ENCODE results near the gene RPS4Y2. TPM values are rescaled to one million over a fixed set of nuclear protein-coding genes. Genes with fewer than 3 reads are reported as not detected.

Gene RPS4Y2
- total RNA-seq, 1 donor from 2014 or later: not detected

GRCh38 chrY:20784965-20785364 is 29.1 kb downstream of the RPS4Y2 start:
- H3K4me1 Mint-ChIP-seq (ENCODE audit: unreplicated experiment): no peaks in the 10 kb centered on the region

GRCh38 chrY:20787076-20787475 is 31.2 kb downstream of the RPS4Y2 start:
- no peaks in the 10 kb centered on the region for H3K27me3 Mint-ChIP-seq (ENCODE audit: unreplicated experiment)
- no peaks in the 10 kb centered on the region for H3K9me3 Mint-ChIP-seq (ENCODE audit: unreplicated experiment)
- H3K4me3 Mint-ChIP-seq (ENCODE audit: unreplicated experiment): no peak overlapping the region
- no peaks in the 10 kb centered on the region for H3K36me3 Mint-ChIP-seq (ENCODE audit: unreplicated experiment)
- no peak for TF ChIP-seq CTCF (IDR thresholded peaks at IDR 0.05)
- H3K27ac Mint-ChIP-seq (ENCODE audit: unreplicated experiment): no peak overlapping the region
- DNase-seq (ENCODE audit: extremely low spot score, unreplicated experiment): no peak
- H3K4me1 Mint-ChIP-seq (ENCODE audit: unreplicated experiment): no peaks in the 10 kb centered on the region

More at GRCh38 chrY:20784965-20785364, 29.1 kb downstream of the RPS4Y2 start:
- H3K4me3 Mint-ChIP-seq (ENCODE audit: unreplicated experiment): no peak overlapping the region
- no peak overlapping the region for H3K27ac Mint-ChIP-seq (ENCODE audit: unreplicated experiment)
- no peaks in the 10 kb centered on the region for H3K9me3 Mint-ChIP-seq (ENCODE audit: unreplicated experiment)
- H3K27me3 Mint-ChIP-seq (ENCODE audit: unreplicated experiment): no peaks in the 10 kb centered on the region
- H3K36me3 Mint-ChIP-seq (ENCODE audit: unreplicated experiment): no peaks in the 10 kb centered on the region
- DNase-seq (ENCODE audit: extremely low spot score, unreplicated experiment): no peak
- TF ChIP-seq CTCF (IDR thresholded peaks at IDR 0.05): no peak

GRCh38 chrY:20798351-20799049 is 42.6 kb downstream of the RPS4Y2 start:
- Mint-ChIP-seq H3K9me3 (ENCODE audit: unreplicated experiment) (no peaks in the 10 kb centered on the region), H3K27me3 (ENCODE audit: unreplicated experiment) (no peaks in the 10 kb centered on the region), H3K4me3 (ENCODE audit: unreplicated experiment) (no peak overlapping the region), H3K27ac (ENCODE audit: unreplicated experiment) (no peak overlapping the region), H3K4me1 (ENCODE audit: unreplicated experiment) (no peaks in the 10 kb centered on the region), H3K36me3 (ENCODE audit: unreplicated experiment) (no peaks in the 10 kb centered on the region)
- no peak for DNase-seq (ENCODE audit: extremely low spot score, unreplicated experiment)
- no peak for TF ChIP-seq CTCF (IDR thresholded peaks at IDR 0.05)

- Mint-ChIP-seq H3K4me1 (ENCODE audit: unreplicated experiment) (no peaks in the 10 kb centered on the region), H3K4me3 (ENCODE audit: unreplicated experiment) (no peak overlapping the region), H3K27ac (ENCODE audit: unreplicated experiment) (no peak overlapping the region), H3K27me3 (ENCODE audit: unreplicated experiment) (no peaks in the 10 kb centered on the region), H3K9me3 (ENCODE audit: unreplicated experiment) (no peaks in the 10 kb centered on the region), H3K36me3 (ENCODE audit: unreplicated experiment) (no peaks in the 10 kb centered on the region)
- no peak for DNase-seq (ENCODE audit: extremely low spot score, unreplicated experiment)
- TF ChIP-seq CTCF (IDR thresholded peaks at IDR 0.05): no peak
Measured at GRCh38 chrY:20802659-20803058, 46.8 kb downstream of the RPS4Y2 start.

- Mint-ChIP-seq H3K36me3 (ENCODE audit: unreplicated experiment) (no peaks in the 10 kb centered on the region), H3K4me3 (ENCODE audit: unreplicated experiment) (no peak overlapping the region), H3K27ac (ENCODE audit: unreplicated experiment) (no peak overlapping the region), H3K9me3 (ENCODE audit: unreplicated experiment) (no peaks in the 10 kb centered on the region), H3K27me3 (ENCODE audit: unreplicated experiment) (no peaks in the 10 kb centered on the region), H3K4me1 (ENCODE audit: unreplicated experiment) (no peaks in the 10 kb centered on the region)
- TF ChIP-seq CTCF (IDR thresholded peaks at IDR 0.05): no peak
- no peak for DNase-seq (ENCODE audit: extremely low spot score, unreplicated experiment)
Measured at GRCh38 chrY:20806243-20806642, 50.3 kb downstream of the RPS4Y2 start.
